ENCODE measurements around the gene LMX1B.

GRCh38 chr9:126617003-126617822 lies 3.5 kb downstream of the LMX1B start:
- no peak for TF ChIP-seq CTCF (IDR thresholded peaks at IDR 0.05 in 2 of 3, conservative IDR thresholded peaks at IDR 0.05 in 1 of 3; ENCODE audit: borderline replicate concordance in 1 of 3, insufficient read depth in 1 of 3, low read depth in 2 of 3, low read length in 2 of 3)
- no peak for TF ChIP-seq SIN3A (IDR thresholded peaks at IDR 0.05; ENCODE audit: low read depth)
- no peak for TF ChIP-seq POLR2AphosphoS5 (IDR thresholded peaks at IDR 0.05; ENCODE audit: low read depth, low read length)
- TF ChIP-seq POLR2A (IDR thresholded peaks at IDR 0.05; ENCODE audit: borderline replicate concordance, extremely low read depth, insufficient read depth, insufficient read length), result no peak
- TF ChIP-seq SP1 (IDR thresholded peaks at IDR 0.05; ENCODE audit: low read depth), result no peak
- TF ChIP-seq SRF (IDR thresholded peaks at IDR 0.05; ENCODE audit: low read depth), result no peak
- no peak for TF ChIP-seq YY1 (IDR thresholded peaks at IDR 0.05; ENCODE audit: extremely low read depth, insufficient replicate concordance, low read depth, low read length)
- no peak for TF ChIP-seq ZNF274 (IDR thresholded peaks at IDR 0.05; ENCODE audit: low read depth, low read length)
- TF ChIP-seq REST (IDR thresholded peaks at IDR 0.05; ENCODE audit: low read depth), result no peak
- no peak for TF ChIP-seq CEBPB (IDR thresholded peaks at IDR 0.05; ENCODE audit: low read depth)
- no peak for TF ChIP-seq EZH2 (IDR thresholded peaks at IDR 0.05)

Data from HCT116 (cell line).